ENCODE measurements around the gene TSC22D1. TPM values are rescaled to one million over a fixed set of nuclear protein-coding genes. Genes with fewer than 3 reads are reported as not detected.

The TSC22D1 gene
- total RNA-seq, 1 donor from 2014 or later = 70.0 TPM

- H3K4me3 ChIP-seq (ENCODE audit: low read depth, low read length) = no peak overlapping the region
- DNase-seq (ENCODE audit: low read depth) = no peak
- no peaks in the 10 kb centered on the region for H3K27me3 ChIP-seq (ENCODE audit: control insufficient read depth, insufficient read depth, low read length)
- no peak for TF ChIP-seq CTCF (IDR thresholded peaks at IDR 0.05; ENCODE audit: insufficient read depth, low read length, poor library complexity, severe bottlenecking)
- H3K36me3 ChIP-seq (ENCODE audit: control insufficient read depth, insufficient read depth, low read length) = no peaks in the 10 kb centered on the region
Observed at GRCh38 chr13:44399074-44399473, 177.1 kb downstream of the TSC22D1 start.

GRCh38 chr13:44398606-44399005 lies 177.5 kb downstream of the TSC22D1 start:
- no peaks in the 10 kb centered on the region for H3K27me3 ChIP-seq (ENCODE audit: control insufficient read depth, insufficient read depth, low read length)
- no peaks in the 10 kb centered on the region for H3K36me3 ChIP-seq (ENCODE audit: control insufficient read depth, insufficient read depth, low read length)
- no peak for DNase-seq (ENCODE audit: low read depth)
- no peak for TF ChIP-seq CTCF (IDR thresholded peaks at IDR 0.05; ENCODE audit: insufficient read depth, low read length, poor library complexity, severe bottlenecking)
- H3K4me3 ChIP-seq (ENCODE audit: low read depth, low read length) = no peak overlapping the region

- Histone ChIP-seq H3K27me3 (ENCODE audit: control insufficient read depth, insufficient read depth, low read length) (no peaks in the 10 kb centered on the region), H3K36me3 (ENCODE audit: control insufficient read depth, insufficient read depth, low read length) (no peaks in the 10 kb centered on the region), H3K4me3 (ENCODE audit: low read depth, low read length) (no peak overlapping the region)
- no peak for TF ChIP-seq CTCF (IDR thresholded peaks at IDR 0.05; ENCODE audit: insufficient read depth, low read length, poor library complexity, severe bottlenecking)
- DNase-seq (ENCODE audit: low read depth) = no peak
Observed at GRCh38 chr13:44397766-44398223, 178.3 kb downstream of the TSC22D1 start.

- peak; percentile 48 for DNase-seq (ENCODE audit: low read depth)
- Histone ChIP-seq H3K36me3 (ENCODE audit: control insufficient read depth, insufficient read depth, low read length) (no peaks in the 10 kb centered on the region), H3K4me3 (ENCODE audit: low read depth, low read length) (no peak overlapping the region), H3K27me3 (ENCODE audit: control insufficient read depth, insufficient read depth, low read length) (no peaks in the 10 kb centered on the region)
- no peak for TF ChIP-seq CTCF (IDR thresholded peaks at IDR 0.05; ENCODE audit: insufficient read depth, low read length, poor library complexity, severe bottlenecking)
Observed at GRCh38 chr13:44396701-44397580, 179.2 kb downstream of the TSC22D1 start.

- no peaks in the 10 kb centered on the region for H3K36me3 ChIP-seq (ENCODE audit: control insufficient read depth, insufficient read depth, low read length)
- H3K4me3 ChIP-seq (ENCODE audit: low read depth, low read length) = no peak overlapping the region
- no peaks in the 10 kb centered on the region for H3K27me3 ChIP-seq (ENCODE audit: control insufficient read depth, insufficient read depth, low read length)
- TF ChIP-seq CTCF (IDR thresholded peaks at IDR 0.05; ENCODE audit: insufficient read depth, low read length, poor library complexity, severe bottlenecking) = no peak
- no peak for DNase-seq (ENCODE audit: low read depth)
Observed at GRCh38 chr13:44395976-44396694, 180.0 kb downstream of the TSC22D1 start.

All from kidney epithelial cell (primary cell).